ENCODE data around the gene BCL6. TPM values are rescaled to one million over a fixed set of nuclear protein-coding genes. Genes with fewer than 3 reads are reported as not detected.

Gene BCL6
- polyA plus RNA-seq, 1 donor (not counting 4 experiments of a cell fraction or from before 2014, with no cell fraction given) = 7.7 TPM

DNA sequence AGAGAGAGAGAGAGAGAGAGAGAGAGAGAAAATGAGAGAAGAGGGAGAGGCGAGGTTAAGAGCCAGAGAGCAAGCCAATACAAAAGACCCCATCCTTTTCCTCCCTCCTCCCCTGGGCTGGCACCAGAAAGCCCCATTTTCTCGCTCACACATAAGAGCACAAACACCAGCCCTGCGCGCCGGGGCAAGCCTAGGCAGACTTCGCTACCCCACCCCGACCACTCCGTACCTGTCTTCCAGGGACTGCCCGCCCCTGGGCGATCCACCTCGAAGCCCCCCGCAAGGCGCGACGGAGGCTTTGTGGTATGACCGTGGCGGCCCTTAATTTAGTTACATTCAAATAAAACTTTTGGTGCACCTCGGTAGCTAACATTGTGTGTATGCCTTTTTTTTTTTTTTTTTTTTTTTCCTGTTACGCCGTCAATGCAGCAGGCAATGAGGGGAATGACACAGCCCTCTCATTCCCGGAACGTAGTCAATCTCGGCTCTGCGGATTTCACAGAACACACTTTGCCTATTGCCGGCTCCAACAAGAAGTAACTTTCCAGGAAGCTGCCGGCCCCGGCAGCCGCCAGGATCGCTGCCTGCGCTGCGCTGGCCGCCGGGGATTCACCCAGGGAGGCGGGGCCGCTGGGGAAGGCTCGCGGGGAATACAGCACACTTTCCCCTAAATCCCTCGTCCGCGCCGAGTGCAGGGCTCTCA is 7.7 kb downstream of the BCL6 start:
- dilution Hi-C loops (cut with MboI; ENCODE audit: extremely low pct_ligation_motif_present, low sequenced_read_pairs) = loop anchor here (25.0 kb wide), 1 partner anchor 1200 kb away; no protein-coding TSS in a partner anchor

DNA sequence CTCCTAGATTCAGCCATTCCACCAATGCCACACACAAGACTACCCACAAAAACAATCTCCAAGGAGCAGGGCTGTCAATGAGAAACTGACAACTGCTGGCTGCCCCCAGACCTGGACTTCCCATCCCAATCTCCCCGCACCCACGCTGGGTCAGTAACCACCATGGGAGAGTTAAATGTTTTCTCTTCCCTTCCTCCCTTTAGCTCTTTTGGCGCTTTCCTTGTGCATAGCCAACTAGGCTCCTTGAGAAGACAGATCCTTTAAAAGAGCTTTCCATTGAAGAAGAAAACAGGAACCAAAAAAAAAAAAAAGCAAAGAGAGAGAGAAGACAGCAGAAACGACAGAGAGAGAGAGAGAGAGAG is 8.3 kb downstream of the BCL6 start:
- Histone ChIP-seq H3K27me3 (ENCODE audit: control insufficient read depth, extremely low read depth, insufficient read depth, low read length) (no peaks in the 10 kb centered on the region), H3K4me1 (ENCODE audit: control insufficient read depth, extremely low read depth, insufficient read depth, low read length) (peaks cover 51% of the 10 kb centered on the region), H3K27ac (ENCODE audit: control insufficient read depth, insufficient read depth, low read length) (peak overlapping the region; percentile 89), H2AFZ (ENCODE audit: control insufficient read depth, low read length) (peak overlapping the region; percentile 43), H3K4me2 (ENCODE audit: control insufficient read depth, extremely low read depth, insufficient read depth, low read depth, low read length) (peak overlapping the region; percentile 95), H3K9me1 (ENCODE audit: control insufficient read depth, extremely low read depth, insufficient read depth, low read length) (no peaks in the 10 kb centered on the region), H3K9me3 (ENCODE audit: control insufficient read depth, low read depth, low read length) (no peaks in the 10 kb centered on the region), H3K9ac (ENCODE audit: control insufficient read depth, extremely low read depth, insufficient read depth, low read length) (peak overlapping the region; percentile 81), H3K36me3 (ENCODE audit: control insufficient read depth in 2 of 2, extremely low read depth in 1 of 2, insufficient read depth in 2 of 2, low read length in 2 of 2) (peaks cover 5 to 10% of the 10 kb centered on the region in 2 experiments), H3K79me2 (ENCODE audit: control insufficient read depth, insufficient read depth, low read length) (peaks cover 24% of the 10 kb centered on the region), H3K4me3 (ENCODE audit: control insufficient read depth in 2 of 3, extremely low read depth in 1 of 3, insufficient read depth in 2 of 3, low read depth in 1 of 3, low read length in 3 of 3) (peak overlapping the region; percentile 40 to 100 (median 81)), H4K20me1 (ENCODE audit: control insufficient read depth, extremely low read depth, insufficient read depth, low read length) (no peaks in the 10 kb centered on the region)
- FAIRE-seq (no peak), DNase-seq (ENCODE audit: low read depth, low spot score) (no peak)
- dilution Hi-C loops (cut with MboI; ENCODE audit: extremely low pct_ligation_motif_present, low sequenced_read_pairs) = loop anchor here (25.0 kb wide), 1 partner anchor 1200 kb away; no protein-coding TSS in a partner anchor
- TF ChIP-seq, protein P1, sequence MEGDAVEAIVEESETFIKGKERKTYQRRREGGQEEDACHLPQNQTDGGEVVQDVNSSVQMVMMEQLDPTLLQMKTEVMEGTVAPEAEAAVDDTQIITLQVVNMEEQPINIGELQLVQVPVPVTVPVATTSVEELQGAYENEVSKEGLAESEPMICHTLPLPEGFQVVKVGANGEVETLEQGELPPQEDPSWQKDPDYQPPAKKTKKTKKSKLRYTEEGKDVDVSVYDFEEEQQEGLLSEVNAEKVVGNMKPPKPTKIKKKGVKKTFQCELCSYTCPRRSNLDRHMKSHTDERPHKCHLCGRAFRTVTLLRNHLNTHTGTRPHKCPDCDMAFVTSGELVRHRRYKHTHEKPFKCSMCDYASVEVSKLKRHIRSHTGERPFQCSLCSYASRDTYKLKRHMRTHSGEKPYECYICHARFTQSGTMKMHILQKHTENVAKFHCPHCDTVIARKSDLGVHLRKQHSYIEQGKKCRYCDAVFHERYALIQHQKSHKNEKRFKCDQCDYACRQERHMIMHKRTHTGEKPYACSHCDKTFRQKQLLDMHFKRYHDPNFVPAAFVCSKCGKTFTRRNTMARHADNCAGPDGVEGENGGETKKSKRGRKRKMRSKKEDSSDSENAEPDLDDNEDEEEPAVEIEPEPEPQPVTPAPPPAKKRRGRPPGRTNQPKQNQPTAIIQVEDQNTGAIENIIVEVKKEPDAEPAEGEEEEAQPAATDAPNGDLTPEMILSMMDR (optimal IDR thresholded peaks at IDR 0.05 in 1 of 3, IDR thresholded peaks at IDR 0.05 in 1 of 3, conservative IDR thresholded peaks at IDR 0.05 in 1 of 3; ENCODE audit: extremely low read depth in 1 of 3, insufficient read depth in 2 of 3, low read length in 3 of 3) = no peak
- TF ChIP-seq EZH2 (IDR thresholded peaks at IDR 0.05; ENCODE audit: low read length) = no peak

More for the DNA sequence above, 7.7 kb downstream of the BCL6 start:
- peaks cover 26% of the 10 kb centered on the region for H3K79me2 ChIP-seq (ENCODE audit: control insufficient read depth, insufficient read depth, low read length)
- H3K4me2 ChIP-seq (ENCODE audit: control insufficient read depth, extremely low read depth, insufficient read depth, low read depth, low read length) = peak overlapping the region; percentile 95
- FAIRE-seq = peak; percentile 20
- H3K4me3 ChIP-seq (ENCODE audit: control insufficient read depth in 2 of 3, extremely low read depth in 1 of 3, insufficient read depth in 2 of 3, low read depth in 1 of 3, low read length in 3 of 3) = peak overlapping the region; percentile 40 to 100 (median 81)
- no peaks in the 10 kb centered on the region for H4K20me1 ChIP-seq (ENCODE audit: control insufficient read depth, extremely low read depth, insufficient read depth, low read length)
- H3K9ac ChIP-seq (ENCODE audit: control insufficient read depth, extremely low read depth, insufficient read depth, low read length) = peak overlapping the region; percentile 81
- no peaks in the 10 kb centered on the region for H3K27me3 ChIP-seq (ENCODE audit: control insufficient read depth, extremely low read depth, insufficient read depth, low read length)
- TF ChIP-seq, protein P1 (optimal IDR thresholded peaks at IDR 0.05 in 1 of 3, IDR thresholded peaks at IDR 0.05 in 1 of 3, conservative IDR thresholded peaks at IDR 0.05 in 1 of 3; ENCODE audit: extremely low read depth in 1 of 3, insufficient read depth in 2 of 3, low read length in 3 of 3) = peak in 1 of 3 experiments; percentile 8
- TF ChIP-seq EZH2 (IDR thresholded peaks at IDR 0.05; ENCODE audit: low read length) = no peak
- H3K9me1 ChIP-seq (ENCODE audit: control insufficient read depth, extremely low read depth, insufficient read depth, low read length) = no peaks in the 10 kb centered on the region
- H3K9me3 ChIP-seq (ENCODE audit: control insufficient read depth, low read depth, low read length) = no peaks in the 10 kb centered on the region
- peak overlapping the region; percentile 86 for H2AFZ ChIP-seq (ENCODE audit: control insufficient read depth, low read length)
- DNase-seq (ENCODE audit: low read depth, low spot score) = no peak
- H3K4me1 ChIP-seq (ENCODE audit: control insufficient read depth, extremely low read depth, insufficient read depth, low read length) = peaks cover 56% of the 10 kb centered on the region
- H3K36me3 ChIP-seq (ENCODE audit: control insufficient read depth in 2 of 2, extremely low read depth in 1 of 2, insufficient read depth in 2 of 2, low read length in 2 of 2) = peaks cover 5 to 6% of the 10 kb centered on the region in 2 experiments
- peak overlapping the region; percentile 89 for H3K27ac ChIP-seq (ENCODE audit: control insufficient read depth, insufficient read depth, low read length)
